Osteoblast (primary cell): ENCODE data around the gene DEPP1. TPM values are rescaled to one million over a fixed set of nuclear protein-coding genes. Genes with fewer than 3 reads are reported as not detected.

Experiments used
- DNase-seq: peaks from one replicate; pipeline ENCODE4 v3.0.0; 2011; ENCODE audit warnings: low spot score, mixed read lengths; ENCODE audit not compliant: insufficient read length; ENCODE audit errors: missing footprints
- H2AFZ ChIP-seq: 2 replicates; pipeline ENCODE4 v1.6.0; 2011; ENCODE audit warnings: mild to moderate bottlenecking, low read length
- H3K27ac ChIP-seq: 2 replicates; pipeline ENCODE4 v1.5.1; 2011; ENCODE audit warnings: mild to moderate bottlenecking, low read depth, low read length, moderate library complexity
- H3K27me3 ChIP-seq: 2 replicates; pipeline ENCODE4 v1.6.0; 2012; ENCODE audit warnings: mild to moderate bottlenecking, control low read depth, inconsistent platforms, low read length, moderate library complexity; ENCODE audit not compliant: insufficient read depth
- H3K36me3 ChIP-seq: 2 replicates; pipeline ENCODE4 v1.5.1; 2011; ENCODE audit warnings: mild to moderate bottlenecking, low read length, control low read depth, moderate library complexity; ENCODE audit not compliant: insufficient read depth
- H3K4me1 ChIP-seq: 2 replicates; pipeline ENCODE4 v1.5.1; 2011; ENCODE audit warnings: mild to moderate bottlenecking, low read length, control low read depth, moderate library complexity; ENCODE audit not compliant: insufficient read depth
- H3K4me2 ChIP-seq: 2 replicates; pipeline ENCODE4 v1.6.0; 2011; ENCODE audit warnings: mild to moderate bottlenecking, low read length; ENCODE audit not compliant: insufficient read depth
- H3K4me3 ChIP-seq: fragments of 200-600 bp; sonication (generic); 3 replicates; pipeline ENCODE4 v1.5.1; 2012; ENCODE audit warnings: mild to moderate bottlenecking, low read length, inconsistent platforms; ENCODE audit not compliant: insufficient read depth
- H3K79me2 ChIP-seq: 2 replicates; pipeline ENCODE4 v1.6.0; 2012; ENCODE audit warnings: mild to moderate bottlenecking, low read length, control low read depth, inconsistent platforms; ENCODE audit not compliant: insufficient read depth
- H3K9me3 ChIP-seq: 2 replicates; pipeline ENCODE4 v1.5.1; 2011; ENCODE audit warnings: low read depth, low read length, control low read depth
- H4K20me1 ChIP-seq: 2 replicates; pipeline ENCODE4 v1.6.0; 2012; ENCODE audit warnings: mild to moderate bottlenecking, low read length, control low read depth; ENCODE audit not compliant: insufficient read depth
- CTCF ChIP-seq: IDR thresholded peaks from 2 replicates; pipeline ENCODE4 v1.5.1; 2011; ENCODE audit warnings: mild to moderate bottlenecking, low read depth, low read length, moderate library complexity; ENCODE audit errors: extremely low read depth
- total RNA-seq: library from RNA; depleted of rRNA; stranded (reverse); fragments of >200 nt; gene quantifications from 2 replicates; pipeline ENCODE4 v1.2.3, GENCODE V29; 2012

DEPP1 gene
- total RNA-seq, 1 donor, result 87.6 TPM

GRCh38 chr10:44937196-44938005 lies 41.2 kb downstream of the DEPP1 start:
- DNase-seq, result no peak
- no peak overlapping the region for H3K27ac ChIP-seq
- no peaks in the 10 kb centered on the region for H3K27me3 ChIP-seq
- no peak for TF ChIP-seq CTCF
- H3K4me3 ChIP-seq, result no peak overlapping the region
- no peaks in the 10 kb centered on the region for H3K36me3 ChIP-seq
- H3K79me2 ChIP-seq, result no peaks in the 10 kb centered on the region
- H4K20me1 ChIP-seq, result no peaks in the 10 kb centered on the region
- no peaks in the 10 kb centered on the region for H3K9me3 ChIP-seq
- no peak overlapping the region for H3K4me2 ChIP-seq
- H2AFZ ChIP-seq, result no peak overlapping the region
- peaks cover 10% of the 10 kb centered on the region for H3K4me1 ChIP-seq

DNA sequence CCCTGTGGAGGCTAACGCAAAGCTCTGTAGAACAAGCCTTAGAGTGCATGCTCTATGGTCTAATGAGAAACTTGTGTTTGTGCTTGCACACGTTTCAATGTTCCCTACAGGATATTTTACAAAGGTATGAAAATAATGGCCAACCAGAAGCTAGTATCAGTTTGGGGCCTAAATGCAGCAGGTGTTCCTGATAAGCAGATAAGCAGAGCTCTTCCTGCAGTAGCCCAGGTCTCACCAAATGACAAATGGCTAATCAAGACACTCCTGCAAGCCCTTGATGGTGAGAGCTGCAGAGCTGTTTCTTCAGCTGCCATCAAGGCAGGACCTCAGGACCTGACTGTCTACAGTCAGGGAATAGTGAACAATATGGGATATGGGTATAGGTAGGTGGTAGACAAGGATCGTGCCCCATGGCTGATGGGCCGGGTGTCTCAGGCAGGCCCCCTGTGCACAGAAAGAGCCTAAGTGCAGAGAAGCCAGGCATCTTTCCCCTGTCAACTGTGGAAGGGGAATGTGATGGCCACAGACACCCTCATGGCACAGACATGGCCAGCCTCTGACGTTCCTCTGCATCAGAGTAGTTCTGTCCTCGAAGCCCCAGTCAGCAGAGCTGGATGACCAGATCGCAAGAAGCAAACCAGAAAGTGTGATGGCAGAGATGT lies 42.2 kb downstream of the DEPP1 start:
- no peak for TF ChIP-seq CTCF
- Histone ChIP-seq H3K9me3 (no peaks in the 10 kb centered on the region), H3K36me3 (no peaks in the 10 kb centered on the region), H3K4me1 (peaks cover 10% of the 10 kb centered on the region), H3K27ac (no peak overlapping the region), H3K27me3 (no peaks in the 10 kb centered on the region), H4K20me1 (no peaks in the 10 kb centered on the region), H3K4me3 (no peak overlapping the region), H2AFZ (no peak overlapping the region), H3K4me2 (no peak overlapping the region), H3K79me2 (no peaks in the 10 kb centered on the region)
- no peak for DNase-seq

GRCh38 chr10:44935966-44936295 lies 42.7 kb downstream of the DEPP1 start:
- Histone ChIP-seq H3K9me3 (no peaks in the 10 kb centered on the region), H3K27ac (peak overlapping the region; percentile 65), H3K36me3 (no peaks in the 10 kb centered on the region)

More at GRCh38 chr10:44935966-44936295, 42.7 kb downstream of the DEPP1 start:
- Histone ChIP-seq H3K79me2 (no peaks in the 10 kb centered on the region), H3K4me1 (peaks cover 10% of the 10 kb centered on the region), H3K4me2 (no peak overlapping the region), H3K27me3 (no peaks in the 10 kb centered on the region), H3K4me3 (no peak overlapping the region), H2AFZ (peak overlapping the region; percentile 39), H4K20me1 (no peaks in the 10 kb centered on the region)
- TF ChIP-seq CTCF, result no peak
- DNase-seq, result no peak
